LHCN-M2 (cell line): ENCODE data around the gene ZNF208. TPM values are rescaled to one million over a fixed set of nuclear protein-coding genes. Genes with fewer than 3 reads are reported as not detected.
"Not testable (repeated sequence)": the region's sequence is repeated elsewhere in the genome, so short reads cannot be mapped to it uniquely, and the experiment has no call there.

ENCODE experiments used
- DNase-seq: peaks from one replicate; pipeline ENCODE4 v3.0.0-alpha.2; 2012; ENCODE audit warnings: low read depth
- polyA plus RNA-seq: library from polyadenylated mRNA; unstranded; fragments of >200 nt; gene quantifications from one replicate; pipeline ENCODE4 v1.2.1, GENCODE V29; 2012; ENCODE audit warnings: missing spikeins
- total RNA-seq: library from RNA; depleted of rRNA; stranded (reverse); fragments of >200 nt; gene quantifications from 2 replicates; pipeline ENCODE4 v1.2.3, GENCODE V29; 2014; rRNA removed

Gene ZNF208
- 1.5 TPM in 1 of 2 replicates, not detected in the other for total RNA-seq
- polyA plus RNA-seq: not detected

DNA sequence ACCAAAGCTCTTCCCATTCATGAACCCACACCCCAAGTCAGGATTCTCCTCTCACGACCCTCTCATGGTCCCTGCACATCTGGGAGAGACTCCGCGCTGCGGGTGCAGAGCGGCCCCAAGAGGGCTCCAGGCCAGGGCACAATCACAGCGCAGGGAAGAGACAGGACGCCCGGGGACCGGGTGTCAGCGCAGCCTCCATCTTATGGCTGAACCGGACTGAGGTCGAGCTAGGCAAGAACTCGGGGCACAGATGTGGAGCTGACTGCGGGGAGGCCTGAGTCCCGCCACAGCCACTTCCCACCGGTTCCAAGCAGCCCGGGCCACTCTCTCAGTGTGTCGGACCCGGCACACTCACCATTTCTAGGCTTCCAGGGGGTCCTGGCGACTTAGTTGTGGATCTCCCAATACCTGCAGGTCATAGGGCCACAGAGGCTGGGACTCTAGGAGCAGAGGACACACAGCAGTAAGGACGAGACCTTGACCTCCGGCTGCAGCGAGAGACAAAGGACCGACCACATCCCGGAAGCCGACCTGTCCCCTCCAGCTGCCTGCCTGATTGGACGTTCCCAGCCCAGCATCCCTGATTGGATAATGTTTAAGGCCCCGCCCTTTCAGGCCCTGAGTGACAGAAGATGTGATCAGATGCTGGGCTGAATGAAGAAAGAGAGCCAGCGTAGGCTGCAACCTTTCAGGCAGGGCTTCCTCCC, at the start of gene ZNF208:
ZNF208 (minus strand) TSS at position 507 of the 707 bp plus-strand sequence; CDS start at position 358, 149 bp downstream.
- not testable (repeated sequence) for DNase-seq

- DNase-seq: no peak
Measured at GRCh38 chr19:22052644-22053013, 41.9 kb upstream of the ZNF208 start.

GRCh38 chr19:22041151-22041550, 30.4 kb upstream of the ZNF208 start:
- not testable (repeated sequence) for DNase-seq

GRCh38 chr19:22030680-22031079, 19.9 kb upstream of the ZNF208 start:
- DNase-seq: no peak

- DNase-seq: no peak
Measured at GRCh38 chr19:22026687-22027086, 15.9 kb upstream of the ZNF208 start.

- DNase-seq: not testable (repeated sequence)
Measured at GRCh38 chr19:22025539-22025938, 14.8 kb upstream of the ZNF208 start.

DNA sequence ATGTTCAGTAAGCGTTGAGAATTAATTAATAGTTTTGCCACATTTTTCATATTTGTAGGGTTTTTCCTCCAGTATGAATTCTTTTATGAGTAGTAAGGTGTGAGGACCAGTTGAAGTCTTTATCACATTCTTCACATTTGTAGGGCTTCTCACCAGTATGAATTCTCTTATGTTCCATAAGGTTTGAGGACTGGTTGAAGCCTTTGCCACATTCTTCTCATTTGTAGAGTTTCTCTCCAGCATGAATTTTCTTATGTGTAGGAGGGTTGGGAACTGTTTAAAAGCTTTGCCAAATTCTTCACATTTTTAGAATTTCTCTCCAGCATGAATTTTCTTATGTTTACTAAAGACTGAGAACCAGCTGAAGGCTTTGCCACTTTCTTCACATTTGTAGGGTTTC, 40.3 kb downstream of the ZNF208 start:
- DNase-seq: no peak

DNA sequence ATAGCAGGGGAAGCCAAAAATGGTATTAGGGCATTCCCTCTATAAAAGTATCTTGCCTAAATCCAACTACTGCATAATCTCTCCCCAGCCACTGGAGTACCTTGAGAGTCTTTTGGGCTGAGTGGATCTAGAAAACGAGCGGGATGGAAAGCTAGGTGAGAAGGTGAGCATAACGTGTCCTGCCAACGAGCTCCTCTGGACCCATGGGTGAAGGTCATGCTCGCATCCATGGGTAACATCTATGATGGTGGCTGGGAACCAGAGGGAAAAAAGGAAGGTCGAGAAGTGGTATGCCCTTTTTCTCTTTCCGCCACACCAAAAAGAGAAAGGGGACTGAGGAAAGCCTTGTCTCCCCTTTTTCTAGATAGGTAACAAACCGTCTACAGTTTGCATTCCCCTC, 63.0 kb downstream of the ZNF208 start:
- DNase-seq: peak; percentile 0

GRCh38 chr19:21940684-21941083, 70.1 kb downstream of the ZNF208 start:
- no peak for DNase-seq

DNA sequence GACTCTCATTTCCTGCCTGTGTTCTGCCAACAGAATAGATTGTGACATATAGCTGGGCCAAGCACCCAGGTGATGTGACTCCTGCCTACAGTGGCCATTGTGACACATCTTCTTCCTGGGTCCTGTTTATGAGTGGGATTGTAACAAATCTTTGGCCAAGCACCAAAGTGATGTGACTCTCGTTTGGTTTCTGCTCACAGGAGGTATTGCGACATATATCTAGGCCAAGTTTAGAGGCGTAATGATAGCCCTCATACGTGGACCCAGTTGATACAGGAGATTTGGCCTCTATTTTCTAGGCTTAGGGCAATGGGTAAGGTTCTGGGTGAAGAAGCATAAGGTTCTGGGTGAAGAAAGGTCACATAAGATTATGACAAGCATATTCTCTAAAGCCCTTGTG, 76.2 kb downstream of the ZNF208 start:
- no peak for DNase-seq

DNA sequence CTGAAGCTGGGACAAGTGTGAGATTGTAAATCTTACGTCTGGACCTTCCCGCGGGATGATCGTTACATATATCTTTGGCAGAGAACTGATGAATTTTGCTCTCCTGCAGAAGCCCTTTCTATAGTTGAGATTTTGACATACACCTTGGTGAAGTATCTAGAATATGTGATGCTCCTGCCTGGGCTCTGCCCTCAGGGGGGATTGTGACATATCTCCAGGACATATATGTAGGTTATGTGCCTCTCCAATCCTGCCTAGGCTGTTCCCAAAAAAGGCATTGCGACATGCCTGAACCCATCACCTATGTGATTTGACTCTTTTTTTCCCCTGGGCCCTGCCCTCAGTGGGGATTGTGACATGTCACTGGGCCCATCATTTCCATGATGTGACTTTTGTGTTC, 76.6 kb downstream of the ZNF208 start:
- DNase-seq: no peak

GRCh38 chr19:21922276-21922675, 88.5 kb downstream of the ZNF208 start:
- no peak for DNase-seq

DNA sequence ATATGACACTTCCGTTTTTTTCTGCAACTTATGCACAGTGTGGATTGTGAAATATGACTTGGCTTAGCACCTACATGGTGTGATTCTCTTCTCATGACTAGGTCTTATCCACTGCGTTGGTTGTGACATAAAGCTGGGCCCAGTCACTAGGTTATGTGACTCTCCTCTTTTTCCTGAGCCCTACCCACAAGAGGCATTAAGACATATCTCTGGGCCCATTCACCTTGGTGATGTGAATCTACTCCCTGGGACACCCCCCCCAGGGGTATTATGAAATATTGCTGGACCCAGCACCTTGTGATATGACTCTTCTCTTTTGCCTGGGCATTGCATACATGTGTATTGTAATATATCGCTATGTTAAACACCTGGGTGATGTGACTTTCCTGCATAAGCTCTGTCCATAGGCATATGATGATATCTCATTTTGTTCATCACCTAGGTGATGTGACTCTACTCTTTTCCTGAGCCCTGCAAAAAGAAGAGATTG, 89.0 kb downstream of the ZNF208 start:
- DNase-seq: no peak

GRCh38 chr19:21915411-21915810, 95.3 kb downstream of the ZNF208 start:
- no peak for DNase-seq

GRCh38 chr19:21912654-21913053, 98.1 kb downstream of the ZNF208 start:
- no peak for DNase-seq

DNA sequence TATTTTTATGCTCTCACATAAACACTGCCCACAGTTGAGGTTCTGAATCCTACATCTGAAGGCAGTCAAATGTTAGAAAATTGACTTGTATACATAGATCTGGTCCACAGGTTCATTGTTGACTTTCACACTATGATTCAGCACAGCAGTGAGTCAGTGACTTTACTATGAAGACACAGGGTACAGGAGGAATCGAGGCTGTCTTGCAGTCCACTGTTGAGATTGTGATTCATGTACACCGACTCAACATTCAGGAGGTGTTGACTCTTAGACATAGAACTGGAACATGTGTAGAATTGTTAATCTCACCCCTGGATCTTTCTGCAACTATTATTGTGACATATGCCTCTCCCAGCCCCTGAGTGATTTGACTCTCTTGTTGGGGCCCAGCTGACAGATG, 100.4 kb downstream of the ZNF208 start:
- DNase-seq: no peak

GRCh38 chr19:21908066-21908465, 102.7 kb downstream of the ZNF208 start:
- no peak for DNase-seq

GRCh38 chr19:21907516-21907915, 103.2 kb downstream of the ZNF208 start:
- no peak for DNase-seq

- DNase-seq: no peak
Measured at GRCh38 chr19:21902571-21902970, 108.2 kb downstream of the ZNF208 start.

- DNase-seq: no peak
Measured at GRCh38 chr19:21901861-21902260, 108.9 kb downstream of the ZNF208 start.

DNA sequence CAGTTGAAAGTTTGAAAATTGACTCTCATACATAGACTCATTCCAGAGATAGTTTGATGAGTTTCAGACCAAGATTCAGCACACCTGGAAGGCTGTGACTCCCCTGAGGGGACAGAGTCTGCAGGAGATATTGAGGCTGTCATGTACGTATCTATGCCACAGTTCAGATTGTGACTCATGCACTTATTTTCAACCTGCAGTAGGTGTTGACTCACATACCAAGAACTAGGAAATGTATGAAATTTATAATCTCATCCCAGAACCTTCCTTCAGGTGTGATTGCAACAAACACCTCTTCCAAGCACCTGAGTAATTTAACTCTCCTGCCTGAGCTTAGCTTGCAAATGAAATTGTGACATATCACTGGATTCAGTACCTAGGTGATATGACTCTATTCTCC, 110.3 kb downstream of the ZNF208 start:
- no peak for DNase-seq

GRCh38 chr19:21891086-21891485, 119.7 kb downstream of the ZNF208 start:
- no peak for DNase-seq

DNA sequence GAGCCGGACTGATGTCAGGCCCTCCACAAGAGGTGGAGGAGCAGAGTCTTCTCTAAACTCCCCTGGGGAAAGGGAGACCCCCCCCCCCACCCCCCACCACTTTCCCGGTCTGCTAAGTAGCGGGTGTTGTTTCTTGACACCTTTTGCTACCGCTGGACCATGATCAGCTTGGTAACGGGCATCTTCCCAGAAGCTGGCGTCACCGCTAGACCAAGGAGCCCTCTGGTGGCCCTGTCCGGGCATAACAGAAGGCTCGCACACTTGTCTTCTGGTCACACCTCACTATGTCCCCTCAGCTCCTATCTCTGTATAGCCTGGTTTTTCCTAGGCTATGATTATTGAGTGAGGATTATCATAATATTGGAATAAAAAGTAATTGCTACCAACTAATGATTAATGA, 120.7 kb downstream of the ZNF208 start:
- DNase-seq: not testable (repeated sequence)

- DNase-seq: not testable (repeated sequence)
Measured at GRCh38 chr19:21885516-21885915, 125.2 kb downstream of the ZNF208 start.
